HepG2 (cell line): Measurements from ENCODE around the gene SERPINA9. TPM values are rescaled to one million over a fixed set of nuclear protein-coding genes. Genes with fewer than 3 reads are reported as not detected.

Source experiments
- FOXO1 ChIP-seq: sonication (generic); formaldehyde crosslinking; IDR thresholded peaks from 2 replicates; pipeline ENCODE4 v1.4.0; 2020; ENCODE audit warnings: missing genetic modification reagents
- FOXP1 ChIP-seq, 2 experiments: fragments of 450-650 bp in 1 of 2; IDR thresholded peaks; 2 replicates each; pipeline ENCODE4 v1.6.1; 2017 to 2018; ENCODE audit warnings: antibody characterized with exemption in 1 of 2
- ISL2 ChIP-seq: sonication (generic); formaldehyde crosslinking; IDR thresholded peaks from 2 replicates; pipeline ENCODE4 v1.5.0; 2020; ENCODE audit warnings: missing genetic modification reagents
- MIER3 ChIP-seq: IDR thresholded peaks from 2 replicates; pipeline ENCODE4 v1.6.1; 2016; ENCODE audit warnings: missing compliant biosample characterization, borderline replicate concordance
- MIXL1 ChIP-seq: IDR thresholded peaks from 2 replicates; pipeline ENCODE4 v1.6.1; 2016
- NCOA2 ChIP-seq: sonication (generic); formaldehyde crosslinking; IDR thresholded peaks from 2 replicates; pipeline ENCODE4 v1.8.0; 2022; ENCODE audit warnings: inconsistent platforms
- NR2F6 ChIP-seq, 2 experiments: IDR thresholded peaks; 2 replicates each; pipeline ENCODE4 v1.6.1; 2016; ENCODE audit warnings: antibody characterized with exemption in 1 of 2, mild to moderate bottlenecking in 1 of 2
- SALL1 ChIP-seq: sonication (generic); formaldehyde crosslinking; IDR thresholded peaks from 2 replicates; pipeline ENCODE4 v1.8.0; 2022; ENCODE audit warnings: mild to moderate bottlenecking, missing genetic modification reagents
- SOX13 ChIP-seq, 3 experiments: fragments of 450-650 bp in 1 of 3; sonication (generic) in 1 of 3; formaldehyde crosslinking in 1 of 3; IDR thresholded peaks in 2 of 3; conservative IDR thresholded peaks in 1 of 3; 2 replicates each; pipeline versions ENCODE4 v1.5.0 to v1.6.1; 2016 to 2020; ENCODE audit warnings: antibody characterized with exemption in 1 of 3, mild to moderate bottlenecking in 1 of 3, missing compliant biosample characterization in 1 of 3, missing genetic modification reagents in 1 of 3, moderate library complexity in 1 of 3
- ZBTB43 ChIP-seq: sonication (generic); formaldehyde crosslinking; conservative IDR thresholded peaks from 2 replicates; pipeline ENCODE4 v1.4.0; 2020; ENCODE audit warnings: missing genetic modification reagents
- ZFP1 ChIP-seq: IDR thresholded peaks from 2 replicates; pipeline ENCODE4 v1.6.1; 2016
- ZKSCAN8 ChIP-seq: IDR thresholded peaks from 2 replicates; pipeline ENCODE4 v1.6.1; 2016; ENCODE audit warnings: borderline replicate concordance, missing genetic modification reagents, missing compliant biosample characterization
- ZNF251 ChIP-seq: sonication (generic); formaldehyde crosslinking; IDR thresholded peaks from 2 replicates; pipeline ENCODE4 v1.9.0; 2021; ENCODE audit warnings: mild to moderate bottlenecking, missing genetic modification reagents
- ZNF263 ChIP-seq: sonication (generic); formaldehyde crosslinking; IDR thresholded peaks from 2 replicates; pipeline ENCODE4 v1.4.0; 2020; ENCODE audit warnings: missing genetic modification reagents
- ZNF670 ChIP-seq: sonication (generic); formaldehyde crosslinking; IDR thresholded peaks from 2 replicates; pipeline ENCODE4 v1.8.0; 2022; ENCODE audit warnings: mild to moderate bottlenecking, missing genetic modification reagents, borderline replicate concordance
- ZNF703 ChIP-seq: sonication (generic); formaldehyde crosslinking; IDR thresholded peaks from 2 replicates; pipeline ENCODE4 v1.5.1; 2020; ENCODE audit warnings: missing genetic modification reagents, mild to moderate bottlenecking, moderate library complexity, borderline replicate concordance
- polyA plus RNA-seq, 8 experiments: library from polyadenylated mRNA; depleted of rRNA in 3 of 8; stranded (reverse) in 7 of 8; unstranded in 1 of 8; fragments of >200 nt; fragmentation: Illumina TruSeq in 4 of 8; extraction: Trizol in 4 of 8; gene quantifications; 2 replicates each; pipeline versions ENCODE4 v1.2.1 to v1.2.3, GENCODE V29; 2011 to 2016; ENCODE audit warnings: low read depth in 4 of 8, missing spikeins in 1 of 8, mixed read lengths in 1 of 8; ENCODE audit not compliant: insufficient read depth in 1 of 8
- total RNA-seq, 5 experiments: library from RNA; depleted of rRNA; stranded (reverse); fragments of >200 nt; fragmentation: Illumina TruSeq; extraction: Trizol; gene quantifications; 2 replicates each; pipeline ENCODE4 v1.2.3, GENCODE V29; 2016; ENCODE audit warnings: low read depth in 1 of 5
- TF ChIP-seq, protein P1 (sequence below): IDR thresholded peaks from 2 replicates; pipeline ENCODE4 v1.6.1; 2016; ENCODE audit warnings: missing biosample characterization, missing genetic modification reagents, low read depth
- TF ChIP-seq, protein P2 (sequence below): IDR thresholded peaks from 2 replicates; pipeline ENCODE4 v1.6.1; 2016
- TF ChIP-seq, protein P3 (sequence below), 2 experiments: sonication (generic) in 1 of 2; formaldehyde crosslinking in 1 of 2; IDR thresholded peaks; 2 replicates each; pipeline versions ENCODE4 v1.6.1 to v1.9.0; 2014 to 2022; ENCODE audit warnings: antibody characterized with exemption in 1 of 2, borderline replicate concordance in 1 of 2, inconsistent platforms in 1 of 2, low read depth in 1 of 2, missing genetic modification reagents in 1 of 2

Gene SERPINA9
- total and polyA plus RNA-seq, 2 of the 13 experiments (the other 11 are each of a cell fraction or from before 2014, with no cell fraction given): 0.21 TPM; not detected in 1

DNA sequence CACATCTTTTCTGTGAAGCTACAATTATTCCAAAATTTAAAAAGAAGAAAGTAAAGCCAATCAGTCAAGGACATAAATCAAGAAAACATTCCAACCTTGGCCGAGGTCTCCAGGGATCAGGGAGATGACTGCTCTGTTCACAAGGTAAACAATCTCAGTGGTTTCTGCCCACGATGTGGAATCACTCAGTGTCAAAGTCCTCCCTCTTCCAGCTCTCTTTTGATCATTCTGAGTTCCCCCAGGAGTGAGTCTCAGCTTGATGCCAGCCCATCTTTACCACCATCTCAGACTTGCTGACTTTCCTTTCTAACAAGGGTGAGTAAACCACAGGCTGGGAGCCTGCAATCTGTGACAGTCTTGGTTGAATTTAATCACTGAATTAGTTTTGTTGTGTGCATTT, 4.8 kb upstream of the SERPINA9 start (continued):
- TF ChIP-seq ZNF670 (CRISPR knock-in tag) (0 out of 2 replicates have a peak, but pooled peaks have one; percentile 7), NCOA2 (CRISPR knock-in tag) (peak; percentile 69), SOX13 (IDR thresholded peaks at IDR 0.05) (no peak), SOX13 (CRISPR knock-in tag; conservative IDR thresholded peaks at IDR 0.05 in 1 of 2, IDR thresholded peaks at IDR 0.05 in 1 of 2) (peak in 1 of 2 experiments; percentile 59; a peak in 1 of 4 replicates), FOXP1 (IDR thresholded peaks at IDR 0.05) (no peak), FOXP1 (CRISPR knock-in tag; IDR thresholded peaks at IDR 0.05) (peak; percentile 49; the same call in 1 of the 2 replicates), MIXL1 (CRISPR knock-in tag) (peak; percentile 55; the same call in 1 of the 2 replicates), FOXO1 (CRISPR knock-in tag) (peak; percentile 72; the same call in 1 of the 2 replicates), SALL1 (CRISPR knock-in tag) (peak; percentile 69), MIER3 (CRISPR knock-in tag) (peak; percentile 48; the same call in 1 of the 2 replicates), ZKSCAN8 (CRISPR knock-in tag) (peak; percentile 22; the same call in 1 of the 2 replicates), ZNF703 (CRISPR knock-in tag) (no peak), ZNF263 (CRISPR knock-in tag) (peak; percentile 93), ZBTB43 (0 out of 2 replicates have a peak, but pooled peaks have one; percentile 15), NR2F6 (IDR thresholded peaks at IDR 0.05) (no peak), NR2F6 (CRISPR knock-in tag; IDR thresholded peaks at IDR 0.05) (peak; percentile 70), ZFP1 (CRISPR knock-in tag) (no peak), ZNF251 (CRISPR knock-in tag) (no peak), ISL2 (CRISPR knock-in tag) (peak; percentile 61; the same call in 1 of the 2 replicates)
- TF ChIP-seq, protein P1, sequence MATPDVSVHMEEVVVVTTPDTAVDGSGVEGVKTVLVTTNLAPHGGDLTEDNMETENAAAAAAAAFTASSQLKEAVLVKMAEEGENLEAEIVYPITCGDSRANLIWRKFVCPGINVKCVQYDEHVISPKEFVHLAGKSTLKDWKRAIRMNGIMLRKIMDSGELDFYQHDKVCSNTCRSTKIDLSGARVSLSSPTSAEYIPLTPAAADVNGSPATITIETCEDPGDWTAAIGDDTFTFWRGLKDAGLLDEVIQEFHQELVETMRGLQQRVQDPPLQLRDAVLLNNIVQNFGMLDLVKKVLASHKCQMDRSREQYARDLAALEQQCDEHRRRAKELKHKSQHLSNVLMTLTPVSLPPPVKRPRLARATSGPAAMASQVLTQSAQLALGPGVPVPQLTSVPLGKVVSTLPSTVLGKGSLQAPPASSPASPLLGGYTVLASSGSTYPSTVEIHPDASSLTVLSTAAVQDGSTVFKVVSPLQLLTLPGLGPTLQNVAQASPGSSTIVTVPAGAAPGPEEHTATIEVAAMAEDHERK (CRISPR knock-in tag): no peak
- TF ChIP-seq, protein P2, sequence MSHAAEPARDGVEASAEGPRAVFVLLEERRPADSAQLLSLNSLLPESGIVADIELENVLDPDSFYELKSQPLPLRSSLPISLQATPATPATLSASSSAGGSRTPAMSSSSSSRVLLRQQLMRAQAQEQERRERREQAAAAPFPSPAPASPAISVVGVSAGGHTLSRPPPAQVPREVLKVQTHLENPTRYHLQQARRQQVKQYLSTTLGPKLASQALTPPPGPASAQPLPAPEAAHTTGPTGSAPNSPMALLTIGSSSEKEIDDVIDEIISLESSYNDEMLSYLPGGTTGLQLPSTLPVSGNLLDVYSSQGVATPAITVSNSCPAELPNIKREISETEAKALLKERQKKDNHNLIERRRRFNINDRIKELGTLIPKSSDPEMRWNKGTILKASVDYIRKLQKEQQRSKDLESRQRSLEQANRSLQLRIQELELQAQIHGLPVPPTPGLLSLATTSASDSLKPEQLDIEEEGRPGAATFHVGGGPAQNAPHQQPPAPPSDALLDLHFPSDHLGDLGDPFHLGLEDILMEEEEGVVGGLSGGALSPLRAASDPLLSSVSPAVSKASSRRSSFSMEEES (CRISPR knock-in tag): 0 out of 2 replicates have a peak, but pooled peaks have one; percentile 39
- TF ChIP-seq, protein P3, sequence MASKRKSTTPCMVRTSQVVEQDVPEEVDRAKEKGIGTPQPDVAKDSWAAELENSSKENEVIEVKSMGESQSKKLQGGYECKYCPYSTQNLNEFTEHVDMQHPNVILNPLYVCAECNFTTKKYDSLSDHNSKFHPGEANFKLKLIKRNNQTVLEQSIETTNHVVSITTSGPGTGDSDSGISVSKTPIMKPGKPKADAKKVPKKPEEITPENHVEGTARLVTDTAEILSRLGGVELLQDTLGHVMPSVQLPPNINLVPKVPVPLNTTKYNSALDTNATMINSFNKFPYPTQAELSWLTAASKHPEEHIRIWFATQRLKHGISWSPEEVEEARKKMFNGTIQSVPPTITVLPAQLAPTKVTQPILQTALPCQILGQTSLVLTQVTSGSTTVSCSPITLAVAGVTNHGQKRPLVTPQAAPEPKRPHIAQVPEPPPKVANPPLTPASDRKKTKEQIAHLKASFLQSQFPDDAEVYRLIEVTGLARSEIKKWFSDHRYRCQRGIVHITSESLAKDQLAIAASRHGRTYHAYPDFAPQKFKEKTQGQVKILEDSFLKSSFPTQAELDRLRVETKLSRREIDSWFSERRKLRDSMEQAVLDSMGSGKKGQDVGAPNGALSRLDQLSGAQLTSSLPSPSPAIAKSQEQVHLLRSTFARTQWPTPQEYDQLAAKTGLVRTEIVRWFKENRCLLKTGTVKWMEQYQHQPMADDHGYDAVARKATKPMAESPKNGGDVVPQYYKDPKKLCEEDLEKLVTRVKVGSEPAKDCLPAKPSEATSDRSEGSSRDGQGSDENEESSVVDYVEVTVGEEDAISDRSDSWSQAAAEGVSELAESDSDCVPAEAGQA (IDR thresholded peaks at IDR 0.05; ENCODE audit: low read depth): no peak
- TF ChIP-seq, protein P3 (CRISPR knock-in tag; IDR thresholded peaks at IDR 0.05; ENCODE audit: borderline replicate concordance): no peak
